Ovary (tissue), 3 donors: ENCODE data around the gene TBX1.

Source experiments
- CTCF ChIP-seq, 3 donors: fragments of 450-650 bp in 2 of 3; fragments of 200-600 bp in 1 of 3; IDR thresholded peaks; one replicate each; pipeline versions ENCODE4 v1.5.1 to v1.8.0; 2016 to 2022; ENCODE audit warnings: antibody characterized with exemption in 3 of 3, mild to moderate bottlenecking in 1 of 3
- EP300 ChIP-seq: sonication (generic); formaldehyde crosslinking; IDR thresholded peaks from one replicate; pipeline ENCODE4 v1.6.1; 2017; ENCODE audit warnings: antibody characterized with exemption
- donor health status: DM: no; HTN: no; CAD: no.

- TF ChIP-seq EP300 (no peak), CTCF (IDR thresholded peaks at IDR 0.05) (no peak)
Observed at GRCh38 chr22:19761725-19762567, 1.4 kb downstream of the TBX1 start.
